MG63 (cell line): ENCODE data around the gene FAM53A. TPM values are rescaled to one million over a fixed set of nuclear protein-coding genes. Genes with fewer than 3 reads are reported as not detected.

ENCODE experiments used
- DNase-seq: peaks from one replicate; pipeline ENCODE4 v3.0.0-alpha.2; 2020
- H3K27me3 ChIP-seq: fragments of 250-450 bp; sonication (Bioruptor Pico); 2 replicates; pipeline ENCODE4 v1.5.1; 2020; ENCODE audit warnings: mild to moderate bottlenecking, moderate library complexity
- H3K36me3 ChIP-seq: fragments of 250-450 bp; sonication (Bioruptor Pico); 2 replicates; pipeline ENCODE4 v1.5.1; 2020; ENCODE audit warnings: mild to moderate bottlenecking, moderate library complexity
- H3K4me3 ChIP-seq: fragments of 250-450 bp; sonication (Bioruptor Pico); 2 replicates; pipeline ENCODE4 v1.5.1; 2020; ENCODE audit warnings: mild to moderate bottlenecking, moderate library complexity
- H3K9me3 ChIP-seq: fragments of 250-450 bp; sonication (Bioruptor Pico); 2 replicates; pipeline ENCODE4 v1.5.1; 2020; ENCODE audit warnings: mild to moderate bottlenecking, moderate library complexity
- total RNA-seq: library from RNA; depleted of rRNA; stranded (reverse); fragments of >200 nt; shearing (Covaris generic); gene quantifications from 2 replicates; pipeline ENCODE4 v1.2.3, GENCODE V29; 2014; ENCODE audit warnings: low replicate concordance

Gene FAM53A
- total RNA-seq, 1 experiment from 2014 or later: 2.6 TPM

GRCh38 chr4:1624519-1624910 lies 59.6 kb downstream of the FAM53A start:
- Histone ChIP-seq H3K27me3 (no peaks in the 10 kb centered on the region), H3K36me3 (no peaks in the 10 kb centered on the region), H3K9me3 (no peaks in the 10 kb centered on the region), H3K4me3 (no peak overlapping the region)
- DNase-seq: no peak

- Histone ChIP-seq H3K27me3 (no peaks in the 10 kb centered on the region), H3K4me3 (no peak overlapping the region), H3K9me3 (no peaks in the 10 kb centered on the region), H3K36me3 (no peaks in the 10 kb centered on the region)
- no peak for DNase-seq
These were observed 60.1 kb downstream of the FAM53A start for GRCh38 chr4:1623821-1624518.

GRCh38 chr4:1623400-1623799 lies 60.7 kb downstream of the FAM53A start:
- H3K9me3 ChIP-seq: no peaks in the 10 kb centered on the region
- H3K36me3 ChIP-seq: no peaks in the 10 kb centered on the region
- DNase-seq: no peak
- no peaks in the 10 kb centered on the region for H3K27me3 ChIP-seq
- no peak overlapping the region for H3K4me3 ChIP-seq

GRCh38 chr4:1622956-1623355 lies 61.2 kb downstream of the FAM53A start:
- no peaks in the 10 kb centered on the region for H3K27me3 ChIP-seq
- DNase-seq: no peak
- H3K36me3 ChIP-seq: no peaks in the 10 kb centered on the region
- H3K4me3 ChIP-seq: no peak overlapping the region
- no peaks in the 10 kb centered on the region for H3K9me3 ChIP-seq

GRCh38 chr4:1622238-1622637 lies 61.9 kb downstream of the FAM53A start:
- no peaks in the 10 kb centered on the region for H3K27me3 ChIP-seq
- no peak for DNase-seq
- no peaks in the 10 kb centered on the region for H3K9me3 ChIP-seq
- H3K4me3 ChIP-seq: no peak overlapping the region
- no peaks in the 10 kb centered on the region for H3K36me3 ChIP-seq

- no peaks in the 10 kb centered on the region for H3K27me3 ChIP-seq
- H3K4me3 ChIP-seq: no peak overlapping the region
- H3K36me3 ChIP-seq: no peaks in the 10 kb centered on the region
- no peaks in the 10 kb centered on the region for H3K9me3 ChIP-seq
- no peak for DNase-seq
These were observed 62.6 kb downstream of the FAM53A start for GRCh38 chr4:1621526-1621925.

GRCh38 chr4:1619151-1619672 lies 64.9 kb downstream of the FAM53A start:
- no peaks in the 10 kb centered on the region for H3K36me3 ChIP-seq
- no peaks in the 10 kb centered on the region for H3K27me3 ChIP-seq
- H3K4me3 ChIP-seq: no peak overlapping the region
- DNase-seq: no peak
- H3K9me3 ChIP-seq: no peaks in the 10 kb centered on the region

- H3K9me3 ChIP-seq: no peaks in the 10 kb centered on the region
- no peaks in the 10 kb centered on the region for H3K27me3 ChIP-seq
- no peak for DNase-seq
- H3K4me3 ChIP-seq: no peak overlapping the region
- no peaks in the 10 kb centered on the region for H3K36me3 ChIP-seq
These were observed 65.7 kb downstream of the FAM53A start for GRCh38 chr4:1618438-1618837.

- no peaks in the 10 kb centered on the region for H3K9me3 ChIP-seq
- H3K4me3 ChIP-seq: no peak overlapping the region
- H3K36me3 ChIP-seq: no peaks in the 10 kb centered on the region
- DNase-seq: no peak
- no peaks in the 10 kb centered on the region for H3K27me3 ChIP-seq
These were observed 67.6 kb downstream of the FAM53A start for GRCh38 chr4:1616557-1616930.

GRCh38 chr4:1615786-1616556 lies 68.1 kb downstream of the FAM53A start:
- Histone ChIP-seq H3K36me3 (no peaks in the 10 kb centered on the region), H3K27me3 (no peaks in the 10 kb centered on the region), H3K9me3 (no peaks in the 10 kb centered on the region), H3K4me3 (no peak overlapping the region)
- no peak for DNase-seq

- no peak for DNase-seq
- no peaks in the 10 kb centered on the region for H3K9me3 ChIP-seq
- no peak overlapping the region for H3K4me3 ChIP-seq
- no peaks in the 10 kb centered on the region for H3K36me3 ChIP-seq
- no peaks in the 10 kb centered on the region for H3K27me3 ChIP-seq
These were observed 69.1 kb downstream of the FAM53A start for GRCh38 chr4:1614854-1615595.

GRCh38 chr4:1614502-1614853 lies 69.6 kb downstream of the FAM53A start:
- Histone ChIP-seq H3K27me3 (no peaks in the 10 kb centered on the region), H3K36me3 (no peaks in the 10 kb centered on the region)

GRCh38 chr4:1614049-1614448 lies 70.1 kb downstream of the FAM53A start:
- Histone ChIP-seq H3K36me3 (no peaks in the 10 kb centered on the region), H3K9me3 (no peaks in the 10 kb centered on the region), H3K4me3 (no peak overlapping the region), H3K27me3 (no peaks in the 10 kb centered on the region)
- DNase-seq: no peak

More at GRCh38 chr4:1614502-1614853, 69.6 kb downstream of the FAM53A start:
- no peak overlapping the region for H3K4me3 ChIP-seq
- no peak for DNase-seq
- H3K9me3 ChIP-seq: no peaks in the 10 kb centered on the region

- Histone ChIP-seq H3K4me3 (no peak overlapping the region), H3K9me3 (no peaks in the 10 kb centered on the region), H3K27me3 (no peaks in the 10 kb centered on the region), H3K36me3 (no peaks in the 10 kb centered on the region)
- no peak for DNase-seq
These were observed 71.0 kb downstream of the FAM53A start for GRCh38 chr4:1613099-1613495.

- no peaks in the 10 kb centered on the region for H3K36me3 ChIP-seq
- DNase-seq: no peak
- no peaks in the 10 kb centered on the region for H3K27me3 ChIP-seq
- no peak overlapping the region for H3K4me3 ChIP-seq
- no peaks in the 10 kb centered on the region for H3K9me3 ChIP-seq
These were observed 71.6 kb downstream of the FAM53A start for GRCh38 chr4:1612278-1613098.

- Histone ChIP-seq H3K27me3 (no peaks in the 10 kb centered on the region), H3K4me3 (no peak overlapping the region), H3K9me3 (no peaks in the 10 kb centered on the region), H3K36me3 (no peaks in the 10 kb centered on the region)
- DNase-seq: no peak
These were observed 72.6 kb downstream of the FAM53A start for GRCh38 chr4:1611501-1611870.
